AG08395 (cell line): ENCODE data around the gene VAV2.

ENCODE experiments used
- DNase-seq: peaks from one replicate; pipeline ENCODE4 v3.0.0; 2012; ENCODE audit warnings: mixed read lengths, low spot score

VAV2 gene

DNA sequence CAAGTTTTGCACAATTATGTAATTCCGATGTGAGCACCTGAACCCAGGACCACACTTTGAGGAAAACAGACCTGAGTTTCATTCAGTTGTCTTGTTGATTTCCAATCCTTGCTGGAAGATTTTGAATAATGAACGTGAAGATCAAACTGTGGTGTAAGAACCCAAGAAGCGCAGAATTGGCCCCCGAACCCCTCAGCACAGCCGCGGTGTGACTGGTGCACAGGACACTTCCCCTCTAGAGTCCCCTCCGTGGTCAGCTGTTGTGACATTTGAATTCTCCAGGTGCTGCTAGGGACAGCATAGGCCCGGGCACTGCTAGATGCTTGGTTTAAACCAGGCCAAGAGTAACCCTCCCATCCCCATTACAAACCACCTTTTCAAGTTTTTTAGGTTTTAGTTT is 34.9 kb upstream of the VAV2 start:
- no peak for DNase-seq

DNA sequence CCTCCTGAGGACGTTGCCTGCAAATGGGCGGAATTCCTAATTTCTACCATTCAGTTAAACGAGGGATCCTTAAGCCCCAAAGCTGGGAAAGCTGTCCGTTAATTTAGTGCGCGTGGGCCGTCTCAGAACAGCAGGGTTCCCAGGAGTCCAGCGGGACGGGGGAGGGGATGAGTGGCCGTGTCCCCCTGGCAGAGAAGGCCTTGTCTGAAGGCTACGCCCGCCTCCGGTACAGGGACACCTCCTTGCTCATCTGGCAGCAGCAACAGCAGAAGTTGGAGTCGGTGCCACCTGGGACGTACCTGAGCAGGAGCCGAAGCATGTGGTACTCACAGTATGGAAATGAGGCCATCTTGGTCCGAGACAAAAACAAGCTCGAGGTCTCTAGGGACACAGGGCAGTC is 34.5 kb upstream of the VAV2 start:
- DNase-seq, result no peak

DNA sequence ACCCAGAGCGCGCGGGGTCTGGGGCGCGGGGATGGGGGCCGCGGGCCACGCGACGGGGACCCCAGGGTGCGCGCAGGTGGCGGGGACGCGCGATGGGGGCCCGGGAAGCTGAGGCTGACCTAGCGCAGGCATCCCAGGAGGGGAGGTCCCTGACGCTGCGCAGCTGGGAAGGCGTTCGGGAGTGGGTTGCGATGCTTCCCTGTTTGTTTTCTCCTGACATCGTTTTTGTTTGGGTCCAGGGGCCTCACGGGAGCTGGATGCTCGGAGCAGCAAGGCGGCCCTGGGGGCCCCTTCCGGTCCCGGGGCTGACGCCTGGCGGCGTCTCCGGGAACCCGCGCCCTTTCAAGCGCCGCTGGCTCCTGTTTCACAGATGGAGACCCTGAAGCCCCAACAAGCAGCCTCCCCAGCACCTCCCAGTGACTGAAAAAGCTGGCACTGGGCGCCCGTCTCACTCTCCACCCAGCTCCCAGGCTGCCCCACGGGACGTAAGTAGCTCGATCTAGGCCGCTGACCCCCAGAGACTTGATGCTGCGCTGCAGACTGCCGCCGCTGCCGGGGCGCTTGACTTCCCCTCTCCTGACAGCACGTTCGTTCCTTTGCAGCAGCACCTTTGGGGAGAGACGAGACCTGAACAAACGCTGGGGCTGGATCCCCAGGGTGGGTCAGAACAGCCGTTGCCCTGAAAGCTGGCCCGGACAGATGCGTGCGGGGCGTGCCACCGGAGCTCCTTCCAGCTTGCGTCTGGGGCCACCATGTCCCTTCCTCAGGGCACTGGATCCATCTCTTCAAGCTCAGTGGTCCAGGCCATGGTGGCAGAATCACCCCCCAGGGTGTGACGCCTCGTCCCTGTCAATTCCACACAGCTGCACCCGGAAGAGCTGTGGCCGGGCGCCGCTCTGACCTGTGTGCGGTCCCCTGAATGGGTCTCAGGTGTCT is 33.8 kb upstream of the VAV2 start:
- peak; percentile 40 for DNase-seq

DNA sequence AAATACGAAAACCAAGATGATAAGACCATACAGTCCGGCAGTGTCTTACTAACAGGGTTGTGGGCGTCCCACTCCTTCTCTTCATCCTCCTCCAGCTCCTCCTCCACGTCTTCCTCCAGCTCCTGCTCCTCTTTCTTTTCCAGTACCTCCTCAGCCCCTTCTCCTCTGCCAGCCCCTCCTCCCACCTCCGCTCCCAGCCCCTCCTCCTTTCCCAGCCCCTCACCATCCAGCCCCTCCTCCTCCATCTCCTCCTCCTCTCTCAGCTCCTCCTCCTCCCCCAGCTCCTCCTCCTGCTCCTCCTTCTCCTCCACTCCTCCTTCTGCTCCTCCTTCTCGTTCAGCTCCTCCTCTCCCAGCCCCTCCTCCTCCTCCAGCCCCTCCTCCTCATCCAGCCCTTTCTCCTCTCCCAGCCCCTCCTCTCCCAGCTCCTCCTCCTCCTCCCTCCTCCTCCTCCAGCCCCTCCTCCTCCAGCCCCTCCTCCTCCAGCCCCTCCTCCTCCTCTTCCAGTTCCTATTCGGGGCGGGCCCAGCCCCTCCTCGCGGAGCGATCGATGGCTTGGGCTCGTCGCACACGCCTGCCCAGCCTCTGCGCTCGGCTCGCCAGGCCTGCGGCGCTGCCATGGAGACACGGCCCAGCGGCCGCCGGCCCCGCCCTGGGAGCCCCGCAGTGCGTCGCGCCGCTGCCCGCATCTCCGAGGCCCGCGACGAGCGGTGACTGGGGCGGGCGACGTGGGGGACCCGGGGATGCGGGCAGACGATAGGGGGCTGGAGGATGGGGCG is 32.9 kb upstream of the VAV2 start, which contains the start of gene BRD3OS:
TSS of gene BRD3OS (plus strand) at position 654 of the 778 bp plus-strand sequence. CDS start 1,267 bp downstream, outside the sequence.
- DNase-seq, result peak; percentile 97

DNA sequence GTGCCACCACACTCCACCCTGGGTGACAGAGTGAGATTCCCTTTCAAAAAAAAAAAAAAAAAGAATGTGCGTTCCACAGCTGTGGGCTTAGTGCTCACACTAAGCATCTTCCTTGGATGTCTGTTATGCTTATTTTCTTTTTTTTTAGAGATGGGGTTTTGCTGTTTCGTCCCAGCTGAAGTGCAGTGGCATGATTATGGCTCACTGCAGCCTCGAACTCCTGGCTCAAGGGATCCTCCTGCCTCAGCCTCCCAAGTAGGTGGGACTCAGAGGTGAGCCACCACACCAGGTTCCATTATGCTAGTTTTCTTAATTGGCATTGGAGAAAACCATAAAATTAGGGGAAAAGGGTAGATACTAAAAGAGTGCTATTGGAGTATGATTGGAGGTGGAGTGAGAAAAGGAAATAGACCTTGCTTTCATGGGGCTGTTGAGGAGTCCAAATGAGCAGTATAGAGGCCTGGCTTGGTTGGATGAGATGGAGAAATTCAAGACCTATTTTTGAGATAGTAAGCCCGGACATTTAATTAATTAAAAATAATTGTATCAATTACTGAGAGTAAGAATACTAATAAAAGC is 32.2 kb upstream of the VAV2 start:
- DNase-seq, result no peak

DNA sequence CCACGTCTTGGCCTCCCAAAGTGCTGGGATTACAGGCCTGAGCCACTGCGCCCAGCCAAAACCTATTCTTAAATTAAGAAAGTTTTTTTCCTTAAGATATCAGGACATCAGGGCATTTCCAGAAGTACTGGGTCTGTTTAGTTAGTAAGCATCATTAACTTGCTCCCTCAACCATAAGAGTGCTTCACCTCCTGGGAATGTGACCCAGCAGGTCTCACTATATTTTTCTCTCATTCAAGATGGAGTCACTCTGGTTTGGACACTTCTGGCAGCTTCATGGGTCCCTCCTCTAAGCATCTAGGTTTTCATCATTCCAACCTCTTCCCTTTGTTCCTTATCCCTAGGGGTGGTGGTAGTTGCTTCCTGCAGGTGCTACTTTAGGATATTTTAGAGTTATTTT is 22.8 kb upstream of the VAV2 start:
- DNase-seq, result no peak

DNA sequence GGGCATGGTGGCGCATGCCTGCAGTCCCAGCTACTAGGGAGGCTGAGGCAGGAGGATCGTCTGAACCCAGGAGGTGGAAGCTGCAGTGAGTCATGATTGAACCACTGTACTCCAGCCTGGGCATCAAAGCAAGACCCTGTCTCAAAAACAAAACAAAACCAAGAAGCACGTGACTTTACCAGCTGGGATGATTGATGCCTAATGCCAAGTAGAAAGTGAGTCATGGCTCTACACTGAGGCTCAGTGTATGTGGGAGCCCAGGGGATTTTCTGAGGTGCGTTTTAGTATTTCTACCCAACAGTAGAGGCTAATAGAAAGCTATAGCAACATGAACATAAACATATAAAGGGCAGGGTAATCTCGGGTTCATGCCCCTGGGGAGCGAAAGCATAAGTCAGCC is 19.3 kb upstream of the VAV2 start:
- no peak for DNase-seq

DNA sequence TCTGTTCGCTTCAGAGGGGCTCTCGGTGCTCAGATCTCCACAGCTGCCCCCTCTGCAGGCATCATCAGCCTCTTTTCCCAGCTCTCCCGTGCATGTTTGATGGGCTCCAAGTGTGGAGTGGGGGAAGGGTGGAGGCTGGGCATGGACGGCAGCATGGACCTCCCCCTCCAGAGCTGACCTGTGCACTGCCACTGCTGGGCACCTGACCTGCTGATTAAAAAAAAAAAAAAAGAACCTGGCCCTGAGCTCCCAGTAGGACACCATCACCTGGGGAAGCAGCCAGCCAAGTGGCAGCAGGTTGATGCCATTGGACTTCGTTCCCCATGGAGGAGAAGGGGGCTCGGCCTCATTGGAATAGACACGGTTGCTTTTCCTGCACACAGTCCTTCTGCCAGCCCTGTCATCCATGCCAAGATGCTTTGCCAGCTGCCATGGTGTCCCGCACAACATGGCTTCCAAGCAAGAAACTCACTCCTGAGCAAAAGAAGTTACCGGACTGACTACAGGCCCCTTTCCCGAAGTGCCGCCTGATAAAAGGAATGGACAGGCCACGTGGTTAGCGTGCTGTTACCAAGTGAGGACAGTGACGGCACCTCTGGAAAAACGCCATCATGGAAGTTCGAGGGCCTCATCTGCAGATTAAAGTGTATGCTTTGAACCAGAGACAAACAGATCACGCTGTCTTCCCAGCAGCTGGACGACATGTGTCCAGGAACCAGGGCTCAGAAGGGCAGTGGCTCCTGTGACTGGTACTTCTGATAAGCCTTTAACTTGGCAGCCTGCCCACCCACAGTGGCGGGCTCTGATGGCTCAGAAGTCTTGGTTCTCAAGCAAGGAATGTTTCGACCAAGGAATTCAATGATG is 18.4 kb upstream of the VAV2 start:
- DNase-seq, result peak; percentile 32

DNA sequence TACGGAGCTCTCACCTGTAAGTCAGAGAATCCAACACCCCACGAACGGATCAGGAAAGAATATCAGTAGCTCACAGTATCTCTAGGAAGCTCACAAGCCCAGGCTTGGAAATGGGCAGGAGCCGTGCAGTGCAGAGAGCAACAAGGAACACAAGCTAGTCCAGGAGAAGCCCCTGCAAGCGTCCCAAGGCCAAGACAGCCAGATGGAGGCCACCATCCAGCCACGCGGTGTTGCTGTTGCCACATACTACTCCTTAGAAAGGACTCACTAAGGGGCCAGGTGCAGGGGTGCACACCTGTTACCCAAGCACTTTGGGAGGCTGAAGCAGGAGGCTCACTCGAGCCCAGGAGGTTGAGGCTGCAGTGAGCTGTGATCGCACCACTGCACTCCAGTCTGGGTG is 15.4 kb upstream of the VAV2 start:
- DNase-seq, result no peak

DNA sequence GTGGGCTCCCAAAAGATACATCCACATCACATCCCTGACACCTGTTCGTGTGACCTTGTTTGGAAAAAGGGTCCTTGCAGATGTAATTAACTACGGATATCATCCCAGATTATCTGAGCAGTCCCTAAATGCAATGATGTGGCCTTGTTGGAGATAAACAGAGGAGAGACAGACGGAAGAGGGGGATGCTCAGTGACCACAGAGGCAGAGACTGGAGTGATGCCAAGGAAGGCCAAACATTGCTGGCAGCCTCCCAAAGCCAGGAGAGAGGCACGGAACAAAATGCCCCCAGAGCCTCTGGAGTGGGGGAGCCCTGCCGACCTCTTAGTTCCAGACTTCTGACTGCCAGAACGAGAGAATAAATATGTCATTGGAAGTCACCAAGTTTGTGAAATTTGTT is 15.0 kb upstream of the VAV2 start:
- no peak for DNase-seq

DNA sequence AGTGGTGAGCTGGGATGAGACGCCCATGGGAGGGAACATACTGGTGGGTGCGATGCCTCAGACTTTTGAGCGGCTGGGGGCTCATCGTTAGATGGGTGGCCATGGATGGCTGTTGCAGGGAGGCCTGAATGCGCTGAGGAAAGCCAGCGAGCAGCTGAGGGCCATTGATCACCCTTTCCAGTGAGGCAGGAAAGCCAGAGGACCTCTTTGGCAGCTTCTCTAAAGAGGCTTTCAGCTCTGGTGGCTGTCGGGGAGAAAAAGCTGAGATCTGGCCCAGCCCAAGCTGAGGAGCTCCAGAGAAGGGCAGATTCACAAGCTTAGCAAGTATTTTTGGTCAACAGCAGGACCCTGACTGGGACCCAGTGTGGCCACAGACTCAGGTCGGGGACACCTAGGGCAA is 13.3 kb upstream of the VAV2 start:
- no peak for DNase-seq

DNA sequence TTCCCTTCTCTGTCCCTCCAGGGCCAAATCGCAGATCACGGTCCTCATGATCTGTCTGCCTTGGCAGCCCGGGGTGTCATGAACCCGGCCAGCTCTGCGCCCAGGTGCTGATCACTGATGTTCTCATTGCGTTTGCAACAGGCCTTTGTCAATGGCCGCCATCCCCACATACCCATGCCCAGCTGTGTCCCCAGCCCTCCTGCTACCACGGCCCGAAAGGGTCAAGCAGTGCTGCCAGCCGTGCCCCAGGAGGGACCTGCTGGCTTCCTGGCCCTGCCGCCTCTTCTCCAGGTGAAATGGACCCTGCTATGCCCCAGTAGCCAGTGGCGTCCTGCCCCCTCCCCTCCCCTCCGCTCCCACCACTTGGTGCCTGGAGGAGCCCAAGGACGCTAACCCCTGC is 12.8 kb upstream of the VAV2 start:
- no peak for DNase-seq

DNA sequence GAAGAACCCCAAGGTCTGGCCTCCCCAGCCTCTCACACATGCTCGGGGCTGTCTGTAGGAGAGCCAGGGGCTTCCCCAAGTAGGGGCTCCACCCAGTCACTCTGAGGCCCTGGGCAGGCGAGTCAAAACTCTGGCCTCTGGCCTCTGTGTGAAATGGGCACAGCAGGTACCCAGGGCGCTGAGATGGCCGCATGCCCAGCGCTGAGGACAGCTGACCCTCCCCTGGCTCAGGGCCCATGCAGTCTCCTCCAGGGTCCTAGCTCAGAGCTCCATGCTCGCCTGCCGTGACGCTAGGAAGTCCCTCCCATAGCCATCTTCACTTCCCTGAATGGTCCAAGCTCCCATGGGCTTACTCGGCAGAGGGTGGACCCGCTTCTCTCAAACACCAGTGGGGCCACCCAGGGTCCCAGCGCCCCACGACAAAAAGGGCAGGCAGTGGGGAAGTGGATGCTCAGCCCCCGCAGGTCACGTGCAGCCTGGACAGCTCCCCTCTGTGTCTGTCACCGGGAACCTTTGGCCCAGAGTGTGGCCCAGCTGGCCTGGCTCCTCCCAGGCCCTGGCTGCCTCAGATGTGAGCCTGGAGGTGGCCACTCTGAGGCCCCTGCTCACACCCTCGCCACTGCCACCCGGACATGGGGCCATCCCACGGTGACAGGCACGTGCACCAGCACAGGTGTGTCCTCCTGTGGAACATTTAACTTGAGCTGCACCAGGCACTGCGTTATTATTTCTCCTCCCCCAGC is 12.2 kb upstream of the VAV2 start:
- DNase-seq, result no peak

DNA sequence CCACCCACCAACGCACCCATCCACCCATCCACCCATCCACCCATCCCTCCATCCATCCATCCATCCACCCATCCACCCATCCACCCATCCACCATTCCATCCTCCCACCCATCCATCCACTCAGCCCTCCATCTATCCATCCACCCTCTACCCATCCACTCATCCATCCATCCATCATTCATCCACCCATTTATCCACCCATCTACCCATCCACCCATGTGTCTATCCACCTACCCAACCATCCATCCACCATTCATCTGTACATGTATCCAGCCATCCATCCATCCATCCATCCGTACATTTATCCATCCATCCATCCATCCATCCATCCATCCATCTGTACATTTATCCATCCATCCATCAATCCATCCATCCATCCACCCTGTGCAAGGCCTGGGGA is 11.1 kb upstream of the VAV2 start:
- DNase-seq, result no peak

DNA sequence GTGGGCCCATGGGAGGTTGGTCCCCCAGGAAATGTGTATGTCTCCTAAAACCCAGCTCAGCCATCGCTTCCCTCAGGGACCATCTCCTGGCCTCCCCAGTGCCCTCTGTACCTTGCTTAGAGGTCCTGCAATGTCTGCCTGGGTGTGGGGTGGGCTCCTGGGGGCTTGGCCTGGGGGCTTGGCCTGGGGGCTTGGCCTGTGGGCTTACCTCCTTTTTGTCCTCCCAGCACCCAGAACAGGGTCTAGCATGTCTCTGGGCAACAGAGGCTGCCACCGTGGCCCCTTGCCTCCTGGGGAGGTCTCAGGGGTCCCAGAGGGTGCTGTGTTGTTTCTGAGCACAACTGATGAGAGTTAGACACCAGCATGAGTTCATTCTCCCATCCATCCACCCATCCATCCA is 10.7 kb upstream of the VAV2 start:
- DNase-seq, result no peak

DNA sequence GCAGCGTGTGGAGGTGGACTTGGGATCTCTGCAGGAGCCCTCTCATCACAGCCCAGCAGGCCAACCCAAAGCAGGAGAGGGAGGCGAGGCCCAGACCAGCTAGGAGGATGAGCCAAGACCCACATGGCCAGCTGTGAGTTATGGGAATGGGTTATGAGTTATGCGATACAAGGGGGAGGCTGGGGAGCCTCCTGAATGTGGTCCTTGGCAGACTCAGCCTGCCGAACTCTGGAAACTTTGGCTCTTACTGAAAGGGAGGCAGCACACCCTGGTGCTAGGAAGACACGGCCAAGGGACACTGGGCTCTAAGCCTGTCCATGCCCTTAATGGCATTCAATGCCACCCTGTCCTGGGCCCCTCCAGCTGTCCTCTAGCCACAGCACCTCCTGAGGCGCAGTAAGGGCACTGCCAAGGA is 7.7 kb upstream of the VAV2 start:
- DNase-seq, result peak; percentile 4

DNA sequence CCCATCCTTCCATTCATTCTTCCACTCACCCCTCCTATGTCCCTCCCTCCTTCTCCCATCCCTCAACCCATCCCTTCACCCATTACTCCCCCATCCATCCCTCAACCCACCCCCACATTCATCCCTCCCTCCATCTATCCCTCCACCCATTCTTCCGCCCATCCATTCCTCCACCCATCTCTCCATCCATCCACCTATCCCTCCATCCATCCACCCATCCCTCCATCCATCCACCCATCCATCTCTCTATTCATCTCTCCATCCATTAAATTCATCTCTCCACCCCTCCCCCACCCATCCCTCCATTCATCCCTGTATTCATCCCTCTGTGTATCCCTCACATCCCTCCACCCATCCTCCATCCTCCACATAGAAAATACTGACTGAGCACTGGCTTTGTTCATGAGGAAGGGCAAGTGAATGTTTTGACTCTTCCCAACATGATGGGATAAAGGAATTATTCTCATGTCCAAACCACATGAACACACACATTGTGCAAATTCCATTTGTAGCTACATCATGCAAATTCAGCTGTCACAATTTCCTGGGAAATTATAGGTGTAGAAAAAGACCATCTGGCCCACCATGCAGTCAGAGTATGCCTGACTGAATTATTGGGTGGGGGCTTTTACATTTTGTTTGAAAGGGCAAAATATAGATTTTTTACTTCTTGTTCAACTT is 6.9 kb upstream of the VAV2 start:
- DNase-seq, result peak; percentile 41

DNA sequence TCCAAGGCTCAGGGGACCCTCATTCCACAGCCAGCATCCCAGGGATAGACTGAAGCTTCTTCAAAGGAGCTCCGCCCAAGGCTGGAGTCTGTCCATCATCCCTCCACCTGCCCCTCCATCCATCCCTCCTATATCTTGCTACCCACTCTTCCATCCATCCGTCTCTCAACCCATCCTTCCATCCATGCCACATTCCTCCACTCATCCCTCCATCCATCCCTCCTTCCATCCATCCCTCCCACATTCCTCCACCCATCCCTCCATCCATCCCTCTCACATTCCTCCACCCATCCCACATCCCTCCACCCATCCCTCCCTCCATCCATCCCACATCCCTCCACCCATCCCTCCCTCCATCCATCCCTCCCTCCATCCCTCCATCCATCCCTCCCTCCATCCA is 5.5 kb upstream of the VAV2 start:
- no peak for DNase-seq

DNA sequence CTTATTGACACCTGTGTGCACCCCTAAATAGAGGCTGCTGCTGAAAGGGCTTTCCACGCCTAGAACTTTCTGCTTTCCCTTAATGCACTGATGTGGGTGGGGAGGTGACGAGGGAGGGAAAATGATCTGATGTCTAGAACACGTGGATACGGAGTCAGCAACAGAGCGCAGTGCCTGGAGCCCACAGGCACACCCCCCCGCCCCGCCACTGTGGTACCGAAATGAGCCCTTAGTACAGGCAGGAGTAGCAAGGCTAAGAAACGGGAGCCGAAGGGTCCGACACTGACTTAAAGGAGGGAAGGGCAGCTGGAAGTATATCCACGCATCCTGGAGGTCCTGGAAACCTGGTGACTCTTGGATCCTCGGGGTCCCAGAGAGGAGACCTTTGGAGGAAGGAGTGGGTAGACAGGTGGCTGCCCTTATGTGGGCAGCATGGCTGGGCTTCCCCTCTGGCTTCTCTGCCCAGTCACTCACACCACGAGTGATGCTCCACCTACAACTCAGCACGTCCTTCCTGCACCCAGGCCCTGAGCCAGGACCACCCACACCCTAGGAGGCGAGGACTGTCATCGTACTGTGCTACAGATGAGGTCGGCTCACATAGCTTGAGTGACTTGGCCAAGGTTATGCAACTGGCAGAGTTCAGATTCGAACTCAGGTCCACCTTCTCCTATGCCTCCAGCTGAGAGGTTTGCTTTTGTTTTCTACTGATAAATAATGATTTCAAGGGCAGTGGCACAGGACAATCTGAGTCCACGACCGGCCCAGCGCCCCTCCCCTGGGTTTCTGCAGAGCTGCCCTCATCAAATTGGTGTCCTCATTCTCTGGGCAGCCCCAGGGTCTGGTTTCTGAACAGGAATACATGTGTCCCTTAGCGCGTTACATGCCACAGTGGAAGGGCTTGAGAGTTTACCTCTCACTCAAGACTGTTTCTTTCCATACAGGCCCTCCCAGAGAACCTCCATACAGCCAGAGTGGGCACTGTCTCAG is 4.7 kb upstream of the VAV2 start:
- DNase-seq, result no peak
